K562 (cell line): ENCODE data around the gene CHD2.

Source experiments
- YY1 ChIP-seq, 3 experiments: IDR thresholded peaks; 2 replicates each; pipeline ENCODE4 v1.6.1; 2011; ENCODE audit warnings: low read length in 2 of 3, mild to moderate bottlenecking in 2 of 3, moderate library complexity in 2 of 3, borderline replicate concordance in 1 of 3, control low read depth in 1 of 3, low read depth in 1 of 3; ENCODE audit not compliant: insufficient read depth in 3 of 3, insufficient replicate concordance in 2 of 3, control insufficient read depth in 1 of 3, insufficient read length in 1 of 3; ENCODE audit errors: extremely low read depth in 1 of 3
- ZFX ChIP-seq: sonication (generic); formaldehyde crosslinking; IDR thresholded peaks from 2 replicates; pipeline ENCODE4 v1.8.0; 2022; ENCODE audit warnings: mild to moderate bottlenecking, missing genetic modification reagents, moderate library complexity

DNA sequence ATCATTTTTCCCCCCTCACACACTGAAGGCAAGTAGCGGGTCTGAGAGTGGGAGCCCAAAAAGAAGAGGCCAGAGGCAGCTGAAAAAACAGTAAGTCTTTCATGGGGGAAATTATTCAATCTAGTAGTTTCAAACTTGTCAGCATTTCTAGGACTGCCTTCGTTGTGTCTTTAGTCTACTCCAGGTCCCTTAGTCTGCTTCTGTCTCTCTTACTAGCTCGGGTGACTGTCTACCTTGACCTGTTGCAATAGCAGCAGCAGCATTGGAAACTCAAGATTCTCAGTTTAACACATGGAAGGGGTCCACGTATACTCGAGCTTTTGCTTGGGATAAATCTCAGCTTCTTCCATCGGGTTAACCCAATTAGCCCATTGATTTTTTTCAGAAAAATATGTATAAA, 28.9 kb downstream of the CHD2 start:
- TF ChIP-seq YY1 (IDR thresholded peaks at IDR 0.05; ENCODE audit: borderline replicate concordance in 1 of 3, control insufficient read depth in 1 of 3, extremely low read depth in 1 of 3, insufficient read depth in 3 of 3, insufficient read length in 1 of 3, insufficient replicate concordance in 2 of 3, low read depth in 1 of 3, low read length in 2 of 3) (no peak), ZFX (no peak)
